Measurements from ENCODE around the gene NFRKB. TPM values are rescaled to one million over a fixed set of nuclear protein-coding genes. Genes with fewer than 3 reads are reported as not detected.
A peak's percentile ranks its signal among the peaks of the same experiment; 100 is the strongest.

The NFRKB gene
- total and polyA plus RNA-seq, 2 experiments from 2014 or later: 9.1 to 17.6 TPM

DNA sequence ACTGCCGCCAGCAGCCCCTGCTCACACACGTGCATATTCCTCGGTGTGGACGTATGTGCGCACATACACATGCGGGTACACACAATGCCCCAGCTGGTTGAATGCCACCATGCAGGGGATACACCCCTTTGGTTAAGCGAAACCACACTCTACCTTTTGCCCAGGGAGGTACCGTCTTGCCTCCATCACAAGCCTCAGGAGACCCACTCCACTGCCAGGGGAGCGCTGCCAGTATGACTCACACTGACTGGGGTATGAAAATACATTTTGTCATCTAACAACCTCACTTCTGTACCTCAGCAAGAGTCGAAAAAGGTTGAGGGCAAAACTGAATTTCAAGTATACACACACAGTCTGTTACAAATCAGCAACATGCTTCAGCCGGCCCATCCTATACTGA is 40.3 kb downstream of the NFRKB start:
- in situ Hi-C loops (cut with MboI): no loop called here
- no peak overlapping the region for H3K9ac ChIP-seq
- H3K4me3 ChIP-seq: no peak overlapping the region
- no peaks in the 10 kb centered on the region for H3K9me2 ChIP-seq (ENCODE audit: insufficient read depth)
- no peak overlapping the region for H3K27ac ChIP-seq
- H3K27me3 ChIP-seq (replicated peaks; ENCODE audit: insufficient read depth): peaks cover 43% of the 10 kb centered on the region
- no peaks in the 10 kb centered on the region for H3F3A ChIP-seq (ENCODE audit: insufficient read depth)
- H4K20me1 ChIP-seq (ENCODE audit: insufficient read depth): no peaks in the 10 kb centered on the region
- H2AFZ ChIP-seq: no peak overlapping the region
- H3K36me3 ChIP-seq (ENCODE audit: low read depth): 0 out of 2 replicates have a peak, but pooled peaks cover 4% of the 10 kb centered on the region
- TF ChIP-seq EZH2 (IDR thresholded peaks at IDR 0.05; ENCODE audit: insufficient read depth, poor library complexity, severe bottlenecking) (no peak), EZH2phosphoT487 (IDR thresholded peaks at IDR 0.05; ENCODE audit: insufficient read depth, low read depth) (no peak)
- whole genome bisulfite sequencing, 2 experiments (ENCODE audit: low coverage in 1 of 2, low lambda C conversion rate in 2 of 2, missing lambda C conversion rate in 2 of 2): 80 to 86% methylated on average over 11 of the region's 11 CpGs
- no peak overlapping the region for H3K4me2 ChIP-seq (ENCODE audit: unreplicated experiment)
- H3K79me2 ChIP-seq (ENCODE audit: insufficient read depth): no peaks in the 10 kb centered on the region
- no peaks in the 10 kb centered on the region for H3K4me1 ChIP-seq (ENCODE audit: insufficient read depth)
- H3K9me3 ChIP-seq (ENCODE audit: low read depth): no peaks in the 10 kb centered on the region
- DNase-seq: no peak

GRCh38 chr11:129854232-129854805 is 41.1 kb downstream of the NFRKB start:
- no peaks in the 10 kb centered on the region for H3K36me3 ChIP-seq (ENCODE audit: low read depth)
- 75 to 80% methylated on average over 7 of the region's 7 CpGs for WGBS, 2 experiments (ENCODE audit: low coverage in 1 of 2, low lambda C conversion rate in 2 of 2, missing lambda C conversion rate in 2 of 2)
- no peaks in the 10 kb centered on the region for H3K4me1 ChIP-seq (ENCODE audit: insufficient read depth)
- H3K79me2 ChIP-seq (ENCODE audit: insufficient read depth): no peaks in the 10 kb centered on the region
- peak; percentile 22 for DNase-seq
- H3F3A ChIP-seq (ENCODE audit: insufficient read depth): no peaks in the 10 kb centered on the region
- no peak overlapping the region for H3K9ac ChIP-seq
- H3K9me3 ChIP-seq (ENCODE audit: low read depth): no peaks in the 10 kb centered on the region
- no peak overlapping the region for H3K27ac ChIP-seq
- no peaks in the 10 kb centered on the region for H3K9me2 ChIP-seq (ENCODE audit: insufficient read depth)
- TF ChIP-seq EZH2phosphoT487 (IDR thresholded peaks at IDR 0.05; ENCODE audit: insufficient read depth, low read depth): no peak
- TF ChIP-seq EZH2 (IDR thresholded peaks at IDR 0.05; ENCODE audit: insufficient read depth, poor library complexity, severe bottlenecking): no peak
- H4K20me1 ChIP-seq (ENCODE audit: insufficient read depth): no peaks in the 10 kb centered on the region
- no peak overlapping the region for H3K4me3 ChIP-seq
- H2AFZ ChIP-seq: no peak overlapping the region
- peaks cover 51% of the 10 kb centered on the region for H3K27me3 ChIP-seq (replicated peaks; ENCODE audit: insufficient read depth)
- in situ Hi-C loops (cut with MboI): no loop called here
- H3K4me2 ChIP-seq (ENCODE audit: unreplicated experiment): no peak overlapping the region

- 40 to 46% methylated on average over 10 of the region's 10 CpGs for whole genome bisulfite sequencing, 2 experiments (ENCODE audit: low coverage in 1 of 2, low lambda C conversion rate in 2 of 2, missing lambda C conversion rate in 2 of 2)
These were observed 41.7 kb downstream of the NFRKB start for GRCh38 chr11:129853518-129854231.

GRCh38 chr11:129852125-129852740 is 43.1 kb downstream of the NFRKB start:
- Histone ChIP-seq H3K4me3 (no peak overlapping the region), H3K36me3 (ENCODE audit: low read depth) (no peaks in the 10 kb centered on the region), H3K4me2 (ENCODE audit: unreplicated experiment) (no peak overlapping the region), H3K9me3 (ENCODE audit: low read depth) (no peaks in the 10 kb centered on the region), H3K27me3 (replicated peaks; ENCODE audit: insufficient read depth) (peaks cover 61% of the 10 kb centered on the region), H3F3A (ENCODE audit: insufficient read depth) (no peaks in the 10 kb centered on the region), H3K9ac (no peak overlapping the region), H3K79me2 (ENCODE audit: insufficient read depth) (no peaks in the 10 kb centered on the region), H4K20me1 (ENCODE audit: insufficient read depth) (no peaks in the 10 kb centered on the region), H3K9me2 (ENCODE audit: insufficient read depth) (no peaks in the 10 kb centered on the region), H3K4me1 (ENCODE audit: insufficient read depth) (no peaks in the 10 kb centered on the region), H2AFZ (no peak overlapping the region), H3K27ac (no peak overlapping the region)
- WGBS, 2 experiments (ENCODE audit: low coverage in 1 of 2, low lambda C conversion rate in 2 of 2, missing lambda C conversion rate in 2 of 2): 75% methylated on average over 15 of the region's 15 CpGs
- in situ Hi-C loops (cut with MboI): no loop called here
- peak; percentile 29 for DNase-seq
- TF ChIP-seq EZH2phosphoT487 (IDR thresholded peaks at IDR 0.05; ENCODE audit: insufficient read depth, low read depth): no peak
- TF ChIP-seq EZH2 (IDR thresholded peaks at IDR 0.05; ENCODE audit: insufficient read depth, poor library complexity, severe bottlenecking): no peak

More at GRCh38 chr11:129853518-129854231, 41.7 kb downstream of the NFRKB start:
- Histone ChIP-seq H2AFZ (no peak overlapping the region), H4K20me1 (ENCODE audit: insufficient read depth) (no peaks in the 10 kb centered on the region), H3K4me3 (no peak overlapping the region), H3K4me1 (ENCODE audit: insufficient read depth) (no peaks in the 10 kb centered on the region), H3K4me2 (ENCODE audit: unreplicated experiment) (no peak overlapping the region), H3F3A (ENCODE audit: insufficient read depth) (no peaks in the 10 kb centered on the region), H3K9me3 (ENCODE audit: low read depth) (no peaks in the 10 kb centered on the region), H3K27me3 (replicated peaks; ENCODE audit: insufficient read depth) (peaks cover 58% of the 10 kb centered on the region), H3K36me3 (ENCODE audit: low read depth) (no peaks in the 10 kb centered on the region), H3K79me2 (ENCODE audit: insufficient read depth) (no peaks in the 10 kb centered on the region), H3K9me2 (ENCODE audit: insufficient read depth) (no peaks in the 10 kb centered on the region), H3K27ac (no peak overlapping the region), H3K9ac (no peak overlapping the region)
- in situ Hi-C loops (cut with MboI): no loop called here
- TF ChIP-seq EZH2 (IDR thresholded peaks at IDR 0.05; ENCODE audit: insufficient read depth, poor library complexity, severe bottlenecking) (no peak), EZH2phosphoT487 (IDR thresholded peaks at IDR 0.05; ENCODE audit: insufficient read depth, low read depth) (no peak)
- peak; percentile 9 for DNase-seq

Data from GM23248 (cell line).